Measurements from ENCODE around the gene PPP6R1. TPM values are rescaled to one million over a fixed set of nuclear protein-coding genes. Genes with fewer than 3 reads are reported as not detected.
"Not testable (repeated sequence)": the region's sequence is repeated elsewhere in the genome, so short reads cannot be mapped to it uniquely, and the experiment has no call there.

PPP6R1 gene
- total RNA-seq, 1 donor = 41.5 TPM

DNA sequence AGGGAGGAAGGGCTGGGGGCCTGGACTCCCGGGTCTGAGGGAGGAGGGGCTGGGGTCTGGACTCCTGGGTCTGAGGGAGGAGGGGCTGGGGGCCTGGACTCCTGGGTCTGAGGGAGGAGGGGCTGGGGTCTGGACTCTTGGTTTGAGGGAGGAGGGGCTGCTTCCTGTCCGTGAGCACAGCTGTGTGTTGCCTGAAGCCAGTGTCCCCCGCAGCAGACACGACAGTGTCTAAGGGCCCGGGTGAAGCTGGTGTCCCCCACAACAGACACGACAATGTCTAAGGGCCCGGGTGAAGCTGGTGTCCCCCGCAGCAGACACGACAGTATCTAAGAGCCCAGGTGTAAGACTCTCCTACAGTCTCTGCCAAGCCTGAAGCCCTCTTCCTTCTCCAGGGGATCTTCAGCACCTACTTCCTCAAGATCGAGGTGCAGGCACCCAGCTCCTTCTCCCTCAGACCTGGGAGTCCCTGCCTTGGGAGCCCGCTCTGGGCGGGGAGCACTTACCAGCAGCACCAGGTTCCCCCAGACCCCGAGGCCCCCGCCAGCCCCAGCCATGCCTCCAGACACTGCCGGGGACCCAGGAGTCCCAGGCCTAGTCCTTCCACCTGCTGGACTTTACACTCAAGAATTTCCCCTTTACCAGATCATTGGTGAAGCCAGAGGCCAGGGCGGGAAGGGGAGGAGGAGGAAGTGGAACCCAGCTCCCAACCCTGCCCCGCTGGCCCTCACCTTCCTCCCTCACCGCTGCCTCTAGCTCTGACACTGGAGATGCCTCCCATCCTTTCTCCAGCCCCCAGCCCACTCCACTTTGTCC lies 49.7 kb downstream of the PPP6R1 start, which contains the start of gene PTPRH:
Gene PTPRH, minus strand, starts transcription at position 622 of the 813 bp plus-strand sequence. Its CDS starts 68 bp downstream, at position 554.
- DNase-seq (ENCODE audit: low read depth) = no peak
- H3K4me3 ChIP-seq (ENCODE audit: low read depth, low read length) = no peak within 1 kb of the TSS
- TF ChIP-seq, protein P1, sequence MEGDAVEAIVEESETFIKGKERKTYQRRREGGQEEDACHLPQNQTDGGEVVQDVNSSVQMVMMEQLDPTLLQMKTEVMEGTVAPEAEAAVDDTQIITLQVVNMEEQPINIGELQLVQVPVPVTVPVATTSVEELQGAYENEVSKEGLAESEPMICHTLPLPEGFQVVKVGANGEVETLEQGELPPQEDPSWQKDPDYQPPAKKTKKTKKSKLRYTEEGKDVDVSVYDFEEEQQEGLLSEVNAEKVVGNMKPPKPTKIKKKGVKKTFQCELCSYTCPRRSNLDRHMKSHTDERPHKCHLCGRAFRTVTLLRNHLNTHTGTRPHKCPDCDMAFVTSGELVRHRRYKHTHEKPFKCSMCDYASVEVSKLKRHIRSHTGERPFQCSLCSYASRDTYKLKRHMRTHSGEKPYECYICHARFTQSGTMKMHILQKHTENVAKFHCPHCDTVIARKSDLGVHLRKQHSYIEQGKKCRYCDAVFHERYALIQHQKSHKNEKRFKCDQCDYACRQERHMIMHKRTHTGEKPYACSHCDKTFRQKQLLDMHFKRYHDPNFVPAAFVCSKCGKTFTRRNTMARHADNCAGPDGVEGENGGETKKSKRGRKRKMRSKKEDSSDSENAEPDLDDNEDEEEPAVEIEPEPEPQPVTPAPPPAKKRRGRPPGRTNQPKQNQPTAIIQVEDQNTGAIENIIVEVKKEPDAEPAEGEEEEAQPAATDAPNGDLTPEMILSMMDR (IDR thresholded peaks at IDR 0.05; ENCODE audit: insufficient read depth, low read length) = no peak

DNA sequence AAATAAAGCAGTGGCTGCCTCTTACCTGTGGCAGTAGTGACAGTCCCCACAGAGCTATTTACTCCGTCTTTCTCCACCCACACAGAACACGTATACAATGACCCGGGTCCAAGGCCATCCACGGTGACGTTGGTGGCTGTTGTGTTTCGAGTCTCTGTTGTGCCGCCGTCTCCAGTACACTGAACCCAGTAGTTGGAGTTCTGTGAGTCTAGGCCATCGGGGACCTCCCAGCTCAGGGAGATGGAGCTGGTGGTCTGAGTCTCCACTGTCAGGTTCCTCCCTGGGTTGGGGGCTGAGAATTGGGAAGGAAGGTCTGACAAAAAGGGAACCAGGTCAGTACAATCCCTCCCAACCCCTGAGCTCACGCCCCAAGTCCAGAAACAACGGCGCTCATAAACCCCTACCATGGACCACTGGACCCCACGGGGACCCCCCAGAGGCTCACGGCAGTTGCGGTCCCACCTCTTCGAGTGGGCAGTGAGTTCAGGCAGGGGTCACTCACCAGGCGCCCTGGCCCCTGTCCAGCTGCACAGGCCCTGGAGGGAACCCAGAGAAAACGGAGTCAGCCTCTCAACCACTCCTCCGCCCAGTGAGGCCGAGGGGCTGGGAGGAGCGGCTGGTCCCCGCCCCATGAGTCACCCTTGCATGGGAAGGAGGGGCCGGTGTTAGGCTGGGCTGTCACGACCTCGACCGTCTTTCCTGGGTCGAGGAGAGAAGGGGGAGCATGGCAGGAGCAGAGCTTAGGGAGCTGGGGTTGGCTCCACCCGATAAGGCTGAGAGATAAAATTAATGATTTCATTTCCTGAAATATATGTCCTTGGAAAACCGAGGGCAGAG lies 51.9 kb downstream of the PPP6R1 start:
- H3K4me3 ChIP-seq (ENCODE audit: low read depth, low read length) = peak overlapping the region; percentile 66
- TF ChIP-seq, protein P1 (IDR thresholded peaks at IDR 0.05; ENCODE audit: insufficient read depth, low read length) = no peak
- peak; percentile 92 for DNase-seq (ENCODE audit: low read depth)

DNA sequence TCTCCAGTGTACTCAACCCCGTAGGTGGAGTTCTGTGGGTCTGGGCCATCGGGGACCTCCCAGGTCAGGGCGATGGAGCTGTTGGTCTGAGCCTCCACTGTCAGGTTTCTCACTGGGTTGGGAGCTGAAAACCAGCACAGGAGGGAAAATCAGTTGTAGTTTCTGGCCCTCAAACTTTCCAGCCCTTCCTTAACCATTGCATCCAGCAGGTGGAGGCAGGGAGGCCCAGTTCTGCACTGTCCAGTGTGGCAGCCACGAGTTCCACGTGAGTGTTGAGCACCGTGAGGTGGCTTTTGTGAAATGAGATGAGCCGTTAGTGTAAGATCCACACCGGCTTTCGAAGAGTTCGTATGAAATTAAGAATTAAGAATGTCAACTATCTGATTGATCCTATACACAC lies 56.6 kb downstream of the PPP6R1 start:
- DNase-seq (ENCODE audit: low read depth); H3K4me3 ChIP-seq (ENCODE audit: low read depth, low read length): not testable (repeated sequence)
- TF ChIP-seq, protein P1 (IDR thresholded peaks at IDR 0.05; ENCODE audit: insufficient read depth, low read length) = peak; percentile 36

DNA sequence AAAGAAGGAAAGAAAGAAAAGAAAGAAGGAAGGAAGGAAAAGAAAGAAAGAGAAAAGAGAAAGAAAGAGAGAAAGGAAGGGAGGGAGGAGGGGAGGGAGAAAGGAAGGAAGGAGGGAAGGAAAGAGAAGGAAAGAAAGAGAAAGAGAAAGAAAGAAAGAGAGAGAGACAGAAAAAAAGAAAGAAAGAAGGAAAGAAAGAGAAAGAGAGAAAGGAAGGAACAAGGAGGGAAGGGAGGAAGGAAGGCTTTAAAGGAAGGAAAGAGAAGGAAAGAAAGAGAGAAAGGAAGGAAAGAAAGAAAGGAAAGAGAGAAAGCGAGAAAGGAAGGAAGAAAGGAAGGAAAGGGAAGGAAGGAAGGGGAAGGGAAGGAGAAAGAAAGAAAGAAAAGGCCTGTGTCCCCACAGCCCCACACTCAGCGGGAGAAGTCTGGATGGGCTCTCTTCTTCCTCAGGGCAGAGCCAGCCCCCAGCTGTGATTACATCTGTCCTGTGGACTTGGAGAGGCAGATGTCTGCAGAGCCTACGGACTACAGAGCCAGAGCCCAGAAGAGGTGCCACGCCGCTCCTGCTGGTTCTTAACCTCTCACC lies 59.1 kb downstream of the PPP6R1 start:
- DNase-seq (ENCODE audit: low read depth) = no peak
- TF ChIP-seq, protein P1 (IDR thresholded peaks at IDR 0.05; ENCODE audit: insufficient read depth, low read length) = no peak
- no peak overlapping the region for H3K4me3 ChIP-seq (ENCODE audit: low read depth, low read length)

DNA sequence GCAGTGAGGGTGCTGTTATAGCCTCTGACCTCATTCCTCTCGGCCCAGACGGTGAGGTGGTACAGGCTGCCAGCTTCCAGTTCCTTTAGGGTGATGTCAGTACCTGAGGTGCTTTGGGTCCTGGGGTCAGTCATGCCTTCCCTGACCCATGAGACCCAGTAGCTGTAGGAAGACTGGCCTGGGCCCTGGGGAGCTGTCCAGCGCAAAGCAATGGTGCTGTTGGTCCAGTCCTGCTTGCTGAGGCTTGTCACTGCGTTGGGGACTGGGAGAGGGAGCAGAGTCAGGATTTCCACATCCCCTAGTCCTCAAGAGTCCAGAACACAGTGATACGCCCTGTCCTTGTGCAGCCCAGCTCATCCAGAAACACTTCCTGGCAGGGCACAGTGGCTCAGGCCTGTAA lies 60.2 kb downstream of the PPP6R1 start:
- H3K4me3 ChIP-seq (ENCODE audit: low read depth, low read length) = no peak overlapping the region
- TF ChIP-seq, protein P1 (IDR thresholded peaks at IDR 0.05; ENCODE audit: insufficient read depth, low read length) = no peak
- DNase-seq (ENCODE audit: low read depth) = no peak

DNA sequence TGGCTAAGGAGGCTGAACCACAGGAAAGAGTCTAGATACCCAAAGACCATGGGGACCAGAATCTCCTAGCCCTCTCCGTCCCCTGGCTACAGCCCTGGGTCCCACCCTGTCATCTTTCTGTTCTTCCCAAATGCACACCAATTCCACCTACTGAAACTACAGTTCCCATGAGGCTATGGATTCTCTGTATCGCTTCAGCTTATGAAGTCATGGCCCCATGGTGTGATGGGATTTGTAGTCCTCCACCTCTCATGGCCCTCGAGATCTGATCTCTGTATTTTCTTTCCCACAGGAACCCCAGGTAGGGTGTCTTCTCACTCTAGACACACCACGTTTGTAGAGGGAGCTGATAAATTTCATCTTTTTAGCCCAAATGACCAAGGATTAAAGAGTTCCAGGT lies 61.3 kb downstream of the PPP6R1 start:
- H3K4me3 ChIP-seq (ENCODE audit: low read depth, low read length) = no peak overlapping the region
- TF ChIP-seq, protein P1 (IDR thresholded peaks at IDR 0.05; ENCODE audit: insufficient read depth, low read length) = no peak
- no peak for DNase-seq (ENCODE audit: low read depth)
